Measurements from ENCODE around the gene RBM4. TPM values are rescaled to one million over a fixed set of nuclear protein-coding genes. Genes with fewer than 3 reads are reported as not detected.

RBM4 gene
- total and polyA plus RNA-seq, 4 donors, result 36.9 to 59.2 (median 46.4) TPM

DNA sequence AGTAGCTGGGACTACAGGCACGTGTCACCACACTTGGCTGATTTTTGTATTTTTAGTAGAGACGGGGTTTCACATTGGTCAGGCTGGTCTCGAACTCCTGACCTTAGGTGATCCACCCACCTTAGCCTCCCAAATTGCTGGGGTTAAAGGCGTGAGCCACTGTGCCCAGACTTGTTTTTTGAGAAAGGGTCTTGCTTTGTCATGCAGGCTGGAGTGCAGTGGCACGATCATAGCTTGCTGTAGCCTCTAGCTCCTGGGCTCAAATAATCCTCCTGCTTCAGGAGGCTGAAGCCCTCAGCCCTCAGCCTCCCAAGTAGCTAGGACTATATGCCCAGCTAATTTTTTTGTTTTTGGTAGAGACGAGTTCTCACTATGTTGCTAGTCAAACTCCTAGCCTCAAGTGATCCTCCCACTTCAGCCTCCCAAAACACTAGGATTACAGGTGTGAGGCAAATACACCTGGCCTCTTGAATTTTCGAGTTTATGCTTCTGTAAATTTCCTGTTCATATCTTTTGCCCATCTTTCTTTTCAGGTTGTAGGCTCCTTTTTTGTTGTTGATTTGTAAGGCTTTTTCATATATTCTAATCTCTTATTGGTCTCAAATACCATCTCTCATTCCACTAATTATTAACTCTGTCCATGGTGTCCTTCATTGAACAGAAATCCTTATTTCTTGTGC, 42.6 kb downstream of the RBM4 start:
- no peak for DNase-seq (ENCODE audit: low spot score)
- H3K27me3 ChIP-seq (ENCODE audit: control insufficient read depth in 4 of 4, insufficient read depth in 4 of 4, low read length in 3 of 4), result no peaks in the 10 kb centered on the region
- H3K27ac ChIP-seq (ENCODE audit: low read depth in 1 of 2, low read length in 2 of 2), result no peak overlapping the region
- TF ChIP-seq FOXA2 (IDR thresholded peaks at IDR 0.05), result no peak
- TF ChIP-seq EGR1 (IDR thresholded peaks at IDR 0.05; ENCODE audit: low read depth in 2 of 2), result no peak
- no peak for TF ChIP-seq SP1 (IDR thresholded peaks at IDR 0.05)
- no peak for TF ChIP-seq HNF4A (conservative IDR thresholded peaks at IDR 0.05)
- TF ChIP-seq HNF4G (IDR thresholded peaks at IDR 0.05), result no peak
- TF ChIP-seq, protein P1, sequence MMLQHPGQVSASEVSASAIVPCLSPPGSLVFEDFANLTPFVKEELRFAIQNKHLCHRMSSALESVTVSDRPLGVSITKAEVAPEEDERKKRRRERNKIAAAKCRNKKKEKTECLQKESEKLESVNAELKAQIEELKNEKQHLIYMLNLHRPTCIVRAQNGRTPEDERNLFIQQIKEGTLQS (IDR thresholded peaks at IDR 0.05), result no peak
- TF ChIP-seq, protein P2, sequence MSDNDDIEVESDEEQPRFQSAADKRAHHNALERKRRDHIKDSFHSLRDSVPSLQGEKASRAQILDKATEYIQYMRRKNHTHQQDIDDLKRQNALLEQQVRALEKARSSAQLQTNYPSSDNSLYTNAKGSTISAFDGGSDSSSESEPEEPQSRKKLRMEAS (IDR thresholded peaks at IDR 0.05), result no peak
- TF ChIP-seq RXRA (IDR thresholded peaks at IDR 0.05), result no peak
- TF ChIP-seq, protein P3, sequence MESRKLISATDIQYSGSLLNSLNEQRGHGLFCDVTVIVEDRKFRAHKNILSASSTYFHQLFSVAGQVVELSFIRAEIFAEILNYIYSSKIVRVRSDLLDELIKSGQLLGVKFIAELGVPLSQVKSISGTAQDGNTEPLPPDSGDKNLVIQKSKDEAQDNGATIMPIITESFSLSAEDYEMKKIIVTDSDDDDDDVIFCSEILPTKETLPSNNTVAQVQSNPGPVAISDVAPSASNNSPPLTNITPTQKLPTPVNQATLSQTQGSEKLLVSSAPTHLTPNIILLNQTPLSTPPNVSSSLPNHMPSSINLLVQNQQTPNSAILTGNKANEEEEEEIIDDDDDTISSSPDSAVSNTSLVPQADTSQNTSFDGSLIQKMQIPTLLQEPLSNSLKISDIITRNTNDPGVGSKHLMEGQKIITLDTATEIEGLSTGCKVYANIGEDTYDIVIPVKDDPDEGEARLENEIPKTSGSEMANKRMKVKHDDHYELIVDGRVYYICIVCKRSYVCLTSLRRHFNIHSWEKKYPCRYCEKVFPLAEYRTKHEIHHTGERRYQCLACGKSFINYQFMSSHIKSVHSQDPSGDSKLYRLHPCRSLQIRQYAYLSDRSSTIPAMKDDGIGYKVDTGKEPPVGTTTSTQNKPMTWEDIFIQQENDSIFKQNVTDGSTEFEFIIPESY (IDR thresholded peaks at IDR 0.05), result no peak
- no peak for TF ChIP-seq YY1 (IDR thresholded peaks at IDR 0.05)
- TF ChIP-seq TAF1 (conservative IDR thresholded peaks at IDR 0.05), result no peak
- TF ChIP-seq, protein P4, sequence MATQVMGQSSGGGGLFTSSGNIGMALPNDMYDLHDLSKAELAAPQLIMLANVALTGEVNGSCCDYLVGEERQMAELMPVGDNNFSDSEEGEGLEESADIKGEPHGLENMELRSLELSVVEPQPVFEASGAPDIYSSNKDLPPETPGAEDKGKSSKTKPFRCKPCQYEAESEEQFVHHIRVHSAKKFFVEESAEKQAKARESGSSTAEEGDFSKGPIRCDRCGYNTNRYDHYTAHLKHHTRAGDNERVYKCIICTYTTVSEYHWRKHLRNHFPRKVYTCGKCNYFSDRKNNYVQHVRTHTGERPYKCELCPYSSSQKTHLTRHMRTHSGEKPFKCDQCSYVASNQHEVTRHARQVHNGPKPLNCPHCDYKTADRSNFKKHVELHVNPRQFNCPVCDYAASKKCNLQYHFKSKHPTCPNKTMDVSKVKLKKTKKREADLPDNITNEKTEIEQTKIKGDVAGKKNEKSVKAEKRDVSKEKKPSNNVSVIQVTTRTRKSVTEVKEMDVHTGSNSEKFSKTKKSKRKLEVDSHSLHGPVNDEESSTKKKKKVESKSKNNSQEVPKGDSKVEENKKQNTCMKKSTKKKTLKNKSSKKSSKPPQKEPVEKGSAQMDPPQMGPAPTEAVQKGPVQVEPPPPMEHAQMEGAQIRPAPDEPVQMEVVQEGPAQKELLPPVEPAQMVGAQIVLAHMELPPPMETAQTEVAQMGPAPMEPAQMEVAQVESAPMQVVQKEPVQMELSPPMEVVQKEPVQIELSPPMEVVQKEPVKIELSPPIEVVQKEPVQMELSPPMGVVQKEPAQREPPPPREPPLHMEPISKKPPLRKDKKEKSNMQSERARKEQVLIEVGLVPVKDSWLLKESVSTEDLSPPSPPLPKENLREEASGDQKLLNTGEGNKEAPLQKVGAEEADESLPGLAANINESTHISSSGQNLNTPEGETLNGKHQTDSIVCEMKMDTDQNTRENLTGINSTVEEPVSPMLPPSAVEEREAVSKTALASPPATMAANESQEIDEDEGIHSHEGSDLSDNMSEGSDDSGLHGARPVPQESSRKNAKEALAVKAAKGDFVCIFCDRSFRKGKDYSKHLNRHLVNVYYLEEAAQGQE (IDR thresholded peaks at IDR 0.05), result no peak
- TF ChIP-seq JUND (IDR thresholded peaks at IDR 0.05), result no peak
- no peaks in the 10 kb centered on the region for H3K9me3 ChIP-seq (ENCODE audit: control insufficient read depth in 4 of 4, low read length in 3 of 4)
- no peak overlapping the region for H3K9ac ChIP-seq (ENCODE audit: low read depth in 1 of 2, low read length in 2 of 2)
- peaks cover 2 to 17% (median 12%) of the 10 kb centered on the region in 4 donors for H3K4me1 ChIP-seq (ENCODE audit: control insufficient read depth in 4 of 4, insufficient read depth in 4 of 4, low read length in 3 of 4)
- H3K36me3 ChIP-seq (ENCODE audit: control insufficient read depth in 4 of 4, insufficient read depth in 3 of 4, low read depth in 1 of 4, low read length in 3 of 4), result peaks cover 0 to 18% (median 4%) of the 10 kb centered on the region in 4 donors
- WGBS, result 93% methylated on average over 7 of the region's 7 CpGs
- no peak overlapping the region for H3K4me3 ChIP-seq (ENCODE audit: low read depth in 1 of 3, low read length in 3 of 3)

DNA sequence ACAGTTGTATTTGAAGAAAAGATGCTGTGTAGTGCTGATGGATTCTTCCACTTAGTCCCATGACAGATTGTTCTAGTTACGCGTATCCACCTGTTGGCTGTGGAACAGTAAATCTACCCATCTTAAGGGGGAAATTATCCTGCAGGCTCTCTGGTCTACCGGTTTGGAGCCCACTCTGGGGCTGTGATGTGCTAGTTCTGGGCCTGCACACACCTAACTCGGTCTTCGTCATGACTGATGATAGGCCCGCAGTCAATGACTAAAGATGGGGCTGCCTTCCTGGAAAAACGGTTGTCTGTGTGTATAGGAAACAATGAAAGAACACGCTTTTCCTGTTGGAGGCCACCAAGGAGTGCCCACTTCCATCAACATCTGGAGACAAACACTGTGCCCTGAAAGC, 45.4 kb downstream of the RBM4 start:
- no peaks in the 10 kb centered on the region for H3K27me3 ChIP-seq (ENCODE audit: control insufficient read depth in 4 of 4, insufficient read depth in 4 of 4, low read length in 3 of 4)
- no peak for TF ChIP-seq YY1 (IDR thresholded peaks at IDR 0.05)
- no peak for TF ChIP-seq FOXA2 (IDR thresholded peaks at IDR 0.05)
- TF ChIP-seq, protein P3 (IDR thresholded peaks at IDR 0.05), result no peak
- no peak for TF ChIP-seq JUND (IDR thresholded peaks at IDR 0.05)
- no peak for TF ChIP-seq HNF4A (conservative IDR thresholded peaks at IDR 0.05)
- TF ChIP-seq FOXA1 (IDR thresholded peaks at IDR 0.05), result no peak
- TF ChIP-seq SP1 (IDR thresholded peaks at IDR 0.05), result no peak
- no peak for TF ChIP-seq TAF1 (conservative IDR thresholded peaks at IDR 0.05)
- TF ChIP-seq RAD21 (IDR thresholded peaks at IDR 0.05), result no peak
- TF ChIP-seq RXRA (IDR thresholded peaks at IDR 0.05), result no peak
- no peak for TF ChIP-seq HNF4G (IDR thresholded peaks at IDR 0.05)
- TF ChIP-seq NR2F2 (IDR thresholded peaks at IDR 0.05), result no peak
- no peaks in the 10 kb centered on the region for H3K4me1 ChIP-seq (ENCODE audit: control insufficient read depth in 4 of 4, insufficient read depth in 4 of 4, low read length in 3 of 4)
- H3K9me3 ChIP-seq (ENCODE audit: control insufficient read depth in 4 of 4, low read length in 3 of 4), result no peaks in the 10 kb centered on the region
- H3K9ac ChIP-seq (ENCODE audit: low read depth in 1 of 2, low read length in 2 of 2), result no peak overlapping the region
- peaks cover 3 to 45% (median 14%) of the 10 kb centered on the region in 4 donors for H3K36me3 ChIP-seq (ENCODE audit: control insufficient read depth in 4 of 4, insufficient read depth in 3 of 4, low read depth in 1 of 4, low read length in 3 of 4)
- no peak overlapping the region for H3K27ac ChIP-seq (ENCODE audit: low read depth in 1 of 2, low read length in 2 of 2)
- 90% methylated on average over 8 of the region's 8 CpGs for WGBS
- H3K4me3 ChIP-seq (ENCODE audit: low read depth in 1 of 3, low read length in 3 of 3), result no peak overlapping the region
- no peak for DNase-seq (ENCODE audit: low spot score)

Measured in liver (tissue), 9 donors.